Astrocyte of the hippocampus (primary cell): ENCODE measurements around the gene CBLL1.

Source experiments
- DNase-seq: peaks from one replicate; pipeline ENCODE4 v3.0.0; 2011; ENCODE audit warnings: low read depth, low spot score

The CBLL1 gene

GRCh38 chr7:107742678-107743566, 1.0 kb upstream of the CBLL1 start:
- no peak for DNase-seq

GRCh38 chr7:107744345-107744750, 406 bp downstream of the CBLL1 start:
- no peak for DNase-seq

GRCh38 chr7:107746006-107746405, 2.1 kb downstream of the CBLL1 start:
- DNase-seq: no peak

- no peak for DNase-seq
Measured at GRCh38 chr7:107751113-107751512, 7.2 kb downstream of the CBLL1 start.

- DNase-seq: no peak
Measured at GRCh38 chr7:107754642-107755041, 10.7 kb downstream of the CBLL1 start.

GRCh38 chr7:107758667-107759066, 14.7 kb downstream of the CBLL1 start:
- DNase-seq: no peak

- no peak for DNase-seq
Measured at GRCh38 chr7:107767391-107767790, 23.4 kb downstream of the CBLL1 start.

GRCh38 chr7:107768263-107768662, 24.3 kb downstream of the CBLL1 start:
- DNase-seq: no peak

- no peak for DNase-seq
Measured at GRCh38 chr7:107773027-107773426, 29.1 kb downstream of the CBLL1 start.

GRCh38 chr7:107777702-107778101, 33.8 kb downstream of the CBLL1 start:
- no peak for DNase-seq

GRCh38 chr7:107778283-107778682, 34.3 kb downstream of the CBLL1 start:
- no peak for DNase-seq

- DNase-seq: no peak
Measured at GRCh38 chr7:107779647-107780099, 35.7 kb downstream of the CBLL1 start.

GRCh38 chr7:107782374-107782773, 38.4 kb downstream of the CBLL1 start:
- DNase-seq: no peak

- no peak for DNase-seq
Measured at GRCh38 chr7:107783648-107784047, 39.7 kb downstream of the CBLL1 start.

- no peak for DNase-seq
Measured at GRCh38 chr7:107785170-107785569, 41.2 kb downstream of the CBLL1 start.

- no peak for DNase-seq
Measured at GRCh38 chr7:107785926-107786325, 42.0 kb downstream of the CBLL1 start.

GRCh38 chr7:107788216-107788615, 44.3 kb downstream of the CBLL1 start:
- no peak for DNase-seq

GRCh38 chr7:107788662-107789061, 44.7 kb downstream of the CBLL1 start:
- DNase-seq: no peak

GRCh38 chr7:107789647-107790046, 45.7 kb downstream of the CBLL1 start:
- DNase-seq: no peak

- no peak for DNase-seq
Measured at GRCh38 chr7:107792364-107792763, 48.4 kb downstream of the CBLL1 start.

GRCh38 chr7:107799647-107800264, 55.8 kb downstream of the CBLL1 start:
- DNase-seq: no peak

- no peak for DNase-seq
Measured at GRCh38 chr7:107803009-107803610, 59.2 kb downstream of the CBLL1 start, which contains the start of gene SLC26A3. TSS of gene SLC26A3 (minus strand) at chr7:107803223. CDS start at chr7:107794509, 8,714 bp downstream.
